ENCODE data around the gene TEX53.

TEX53 gene

GRCh38 chr9:114641967-114642366 lies 15.6 kb downstream of the TEX53 start:
- TF ChIP-seq POLR2A (IDR thresholded peaks at IDR 0.05; ENCODE audit: low read length) (no peak), GATA1 (IDR thresholded peaks at IDR 0.05; ENCODE audit: low read depth, low read length) (no peak)
- DNase-seq: no peak

DNA sequence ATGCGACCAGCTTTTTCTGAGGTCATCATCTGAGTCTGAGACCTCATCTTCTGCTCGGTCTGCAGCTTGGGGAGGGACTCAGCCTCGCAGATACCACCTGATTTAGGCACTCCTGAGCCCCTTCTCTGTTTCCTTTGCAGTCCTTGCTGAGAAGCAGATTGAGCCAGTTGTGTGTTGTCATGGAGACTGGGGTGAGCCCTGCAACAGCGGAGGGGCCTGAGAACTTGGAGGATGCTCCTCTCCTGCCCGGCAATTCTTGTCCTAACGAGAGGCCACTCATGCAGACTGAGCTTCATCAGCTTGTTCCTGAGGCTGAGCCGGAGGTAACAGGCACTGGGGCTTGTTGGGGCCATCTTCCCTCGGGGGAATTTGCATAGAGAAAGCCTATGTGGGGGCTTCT lies 19.2 kb downstream of the TEX53 start:
- DNase-seq: no peak
- TF ChIP-seq POLR2A (IDR thresholded peaks at IDR 0.05; ENCODE audit: low read length) (no peak), GATA1 (IDR thresholded peaks at IDR 0.05; ENCODE audit: low read depth, low read length) (no peak)

- DNase-seq: no peak
- TF ChIP-seq GATA1 (IDR thresholded peaks at IDR 0.05; ENCODE audit: low read depth, low read length) (no peak), POLR2A (IDR thresholded peaks at IDR 0.05; ENCODE audit: low read length) (no peak)
Observed at GRCh38 chr9:114634387-114634786, 23.2 kb downstream of the TEX53 start.

GRCh38 chr9:114633438-114634089 lies 24.0 kb downstream of the TEX53 start:
- no peak for DNase-seq
- TF ChIP-seq POLR2A (IDR thresholded peaks at IDR 0.05; ENCODE audit: low read length): no peak
- TF ChIP-seq GATA1 (IDR thresholded peaks at IDR 0.05; ENCODE audit: low read depth, low read length): no peak

- no peak for DNase-seq
- TF ChIP-seq GATA1 (IDR thresholded peaks at IDR 0.05; ENCODE audit: low read depth, low read length) (no peak), POLR2A (IDR thresholded peaks at IDR 0.05; ENCODE audit: low read length) (no peak)
Observed at GRCh38 chr9:114631166-114631565, 26.4 kb downstream of the TEX53 start.

DNA sequence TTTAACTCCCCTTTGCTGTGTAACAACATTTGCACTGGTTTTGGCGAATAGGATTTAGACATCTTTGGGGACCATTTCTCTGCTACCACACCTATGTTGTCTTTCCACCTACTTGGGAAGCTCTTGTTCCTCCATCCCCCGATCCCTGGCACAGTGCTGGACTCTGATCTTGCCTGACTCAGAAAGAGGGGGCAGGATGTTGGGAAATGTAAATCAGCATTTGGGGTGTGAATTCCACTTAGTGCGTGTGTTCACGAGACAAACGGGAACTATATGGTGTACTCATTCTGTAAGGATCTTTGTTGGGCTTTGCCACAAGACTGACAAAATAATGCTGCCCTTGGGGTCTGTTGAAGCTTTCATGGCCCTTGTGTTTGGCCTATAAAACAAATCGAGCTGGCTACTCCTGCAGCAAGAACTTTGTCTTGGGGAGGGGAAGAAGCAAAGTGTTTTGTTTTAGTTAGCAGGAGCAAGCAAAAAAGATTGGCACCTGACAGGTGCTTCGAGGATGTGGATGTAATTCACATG lies 28.0 kb downstream of the TEX53 start:
- TF ChIP-seq GATA1 (IDR thresholded peaks at IDR 0.05; ENCODE audit: low read depth, low read length): no peak
- TF ChIP-seq POLR2A (IDR thresholded peaks at IDR 0.05; ENCODE audit: low read length): no peak

GRCh38 chr9:114627553-114627952 lies 30.1 kb downstream of the TEX53 start:
- TF ChIP-seq GATA1 (IDR thresholded peaks at IDR 0.05; ENCODE audit: low read depth, low read length): no peak
- no peak for TF ChIP-seq POLR2A (IDR thresholded peaks at IDR 0.05; ENCODE audit: low read length)
- DNase-seq: no peak

More for the DNA sequence above, 28.0 kb downstream of the TEX53 start:
- no peak for DNase-seq

DNA sequence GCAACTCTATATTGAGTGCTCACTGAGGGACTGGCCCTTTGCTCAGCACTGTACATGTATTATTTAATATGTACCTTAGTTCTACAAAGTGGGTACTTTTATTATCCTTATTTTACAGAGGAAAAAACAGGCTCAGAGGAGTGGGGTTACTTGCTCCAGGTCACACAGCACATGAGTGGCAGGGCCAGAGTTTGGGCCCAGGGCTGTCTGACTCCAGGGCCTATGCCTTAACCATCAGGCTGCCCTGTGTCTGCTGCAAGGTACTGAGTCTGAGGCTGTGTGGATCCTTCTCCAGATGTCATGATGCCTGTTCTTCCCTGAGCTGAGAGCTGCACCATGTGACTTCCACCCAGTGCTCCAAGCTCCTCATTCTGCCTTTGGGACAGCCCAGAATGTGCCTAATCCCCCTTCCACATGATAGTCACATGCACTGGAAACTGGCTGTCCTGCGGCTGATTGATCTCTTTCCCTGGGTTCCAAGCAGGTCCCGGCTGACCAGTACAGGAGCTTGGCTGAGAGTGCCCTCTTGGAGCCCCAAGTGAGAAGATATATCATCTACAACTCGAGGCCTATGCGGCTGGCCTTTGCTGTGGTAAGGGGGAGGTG lies 31.1 kb downstream of the TEX53 start:
- TF ChIP-seq GATA1 (IDR thresholded peaks at IDR 0.05; ENCODE audit: low read depth, low read length) (no peak), POLR2A (IDR thresholded peaks at IDR 0.05; ENCODE audit: low read length) (no peak)
- DNase-seq: no peak

GRCh38 chr9:114624677-114625076 lies 32.9 kb downstream of the TEX53 start:
- TF ChIP-seq POLR2A (IDR thresholded peaks at IDR 0.05; ENCODE audit: low read length) (no peak), GATA1 (IDR thresholded peaks at IDR 0.05; ENCODE audit: low read depth, low read length) (no peak)

GRCh38 chr9:114621975-114622609 lies 35.5 kb downstream of the TEX53 start:
- DNase-seq: no peak
- TF ChIP-seq GATA1 (IDR thresholded peaks at IDR 0.05; ENCODE audit: low read depth, low read length) (no peak), POLR2A (IDR thresholded peaks at IDR 0.05; ENCODE audit: low read length) (no peak)

More at GRCh38 chr9:114624677-114625076, 32.9 kb downstream of the TEX53 start:
- no peak for DNase-seq

DNA sequence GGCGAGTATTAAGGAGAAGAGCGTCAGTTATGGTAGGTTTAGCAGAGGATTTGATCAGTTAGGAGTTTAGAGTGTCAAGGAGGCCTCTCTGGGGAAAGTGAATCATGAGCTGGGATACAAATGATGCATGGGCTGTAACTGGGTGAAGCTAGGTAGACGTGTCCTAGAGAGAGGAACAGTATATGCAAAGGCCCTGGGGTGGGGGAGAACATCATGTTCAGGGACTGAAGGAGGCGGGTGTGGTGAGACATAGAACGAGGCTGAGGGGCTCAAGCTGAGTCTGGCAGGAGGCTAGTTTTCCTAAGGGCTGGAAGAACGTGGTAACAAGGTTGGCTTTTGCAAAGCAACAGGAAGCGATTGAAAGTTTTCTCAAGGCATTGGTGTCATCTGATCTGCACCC lies 36.0 kb downstream of the TEX53 start:
- TF ChIP-seq POLR2A (IDR thresholded peaks at IDR 0.05; ENCODE audit: low read length) (no peak), GATA1 (IDR thresholded peaks at IDR 0.05; ENCODE audit: low read depth, low read length) (no peak)
- DNase-seq: no peak

DNA sequence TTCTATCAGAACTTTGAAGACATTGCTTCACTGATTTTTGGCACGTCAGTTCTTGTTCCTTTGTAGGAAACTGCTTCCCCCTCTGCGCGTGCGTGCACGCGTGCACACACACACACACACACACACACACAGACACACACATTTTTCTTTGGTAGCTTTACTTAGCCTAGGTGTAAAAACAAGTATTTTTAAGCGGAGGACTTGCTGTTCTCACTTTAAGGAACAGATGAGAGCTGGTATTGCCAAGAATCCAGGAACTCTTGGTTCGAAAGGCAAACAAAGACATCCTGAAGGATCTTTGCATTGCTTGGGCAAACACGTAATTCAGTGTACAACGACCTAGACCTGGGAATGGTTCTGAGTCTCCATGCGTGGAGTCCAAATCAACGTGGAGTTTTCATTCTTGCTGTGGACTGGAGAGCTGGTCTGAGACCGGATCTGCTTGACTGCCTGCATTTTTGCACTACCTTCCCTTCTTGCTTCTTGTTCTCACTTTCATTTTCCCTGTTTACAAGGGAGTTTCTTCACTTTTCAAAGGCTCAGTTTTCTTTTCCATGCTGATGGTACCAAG lies 38.3 kb downstream of the TEX53 start:
- TF ChIP-seq GATA1 (IDR thresholded peaks at IDR 0.05; ENCODE audit: low read depth, low read length): no peak
- no peak for DNase-seq

- TF ChIP-seq POLR2A (IDR thresholded peaks at IDR 0.05; ENCODE audit: low read length): no peak
- no peak for TF ChIP-seq GATA1 (IDR thresholded peaks at IDR 0.05; ENCODE audit: low read depth, low read length)
- peak; percentile 67 to 84 for DNase-seq
Observed at GRCh38 chr9:114616684-114617520, 40.7 kb downstream of the TEX53 start.

All from erythroblast (primary cell).